RWPE1 (cell line): ENCODE results near the gene GPR183.
A peak's percentile ranks its signal among the peaks of the same experiment; 100 is the strongest.

Source experiments
- CTCF ChIA-PET: fragments of 350-600 bp; sonication (Branson Sonifier 250); formaldehyde crosslinking; extraction: SDS; loops from one replicate; lab custom pipeline; 2021; lab: Yijun Ruan, JAX
- POLR2A ChIA-PET: fragments of 400-600 bp; formaldehyde crosslinking; extraction: SDS; loops from one replicate; lab custom pipeline; 2020; ENCODE audit warnings: antibody characterized with exemption; ENCODE audit not compliant: low non-redundant PET; lab: Yijun Ruan, JAX
- DNase-seq: peaks from one replicate; pipeline ENCODE4 v3.0.0; 2012; ENCODE audit warnings: low spot score
- H3K27ac ChIP-seq: fragments of 450-650 bp; 2 replicates; pipeline ENCODE4 v1.5.1; 2017
- CTCF ChIP-seq: fragments of 450-650 bp; conservative IDR thresholded peaks from 2 replicates; pipeline ENCODE4 v1.5.1; 2017; ENCODE audit warnings: low read depth, mild to moderate bottlenecking

Gene GPR183

GRCh38 chr13:99287551-99287950, 19.6 kb downstream of the GPR183 start:
- no peak for TF ChIP-seq CTCF
- CTCF ChIA-PET, result no interaction called here
- H3K27ac ChIP-seq, result peak overlapping the region; percentile 81
- DNase-seq, result no peak
- POLR2A ChIA-PET, result no interaction called here

- TF ChIP-seq CTCF, result no peak
- ChIA-PET CTCF (no interaction called here), POLR2A (no interaction called here)
- DNase-seq, result no peak
- no peak overlapping the region for H3K27ac ChIP-seq
These were observed 21.6 kb downstream of the GPR183 start for GRCh38 chr13:99285432-99286182.

GRCh38 chr13:99282264-99283231, 24.7 kb downstream of the GPR183 start:
- no peak for DNase-seq
- POLR2A ChIA-PET, result no interaction called here
- TF ChIP-seq CTCF, result no peak
- H3K27ac ChIP-seq, result no peak overlapping the region
- CTCF ChIA-PET, result no interaction called here

- POLR2A ChIA-PET, result no interaction called here
- DNase-seq, result no peak
- no peak for TF ChIP-seq CTCF
- no peak overlapping the region for H3K27ac ChIP-seq
- CTCF ChIA-PET, result no interaction called here
These were observed 25.4 kb downstream of the GPR183 start for GRCh38 chr13:99281811-99282263.

GRCh38 chr13:99280166-99280565, 27.0 kb downstream of the GPR183 start:
- no peak overlapping the region for H3K27ac ChIP-seq
- no peak for TF ChIP-seq CTCF
- no peak for DNase-seq
- CTCF ChIA-PET, result interaction anchor here (0.5 kb wide), 1 partner anchor 104 kb away, joined by 6 read pairs; no protein-coding TSS in a partner anchor
- POLR2A ChIA-PET, result no interaction called here

- DNase-seq, result no peak
- TF ChIP-seq CTCF, result no peak
- CTCF ChIA-PET, result interaction anchor here (0.5 kb wide), 1 partner anchor 103 kb away, joined by 6 read pairs; no protein-coding TSS in a partner anchor
- POLR2A ChIA-PET, result interaction anchor here (0.5 kb wide), 1 partner anchor 104 kb away, joined by 5 read pairs; no protein-coding TSS in a partner anchor
- no peak overlapping the region for H3K27ac ChIP-seq
These were observed 27.6 kb downstream of the GPR183 start for GRCh38 chr13:99279637-99280036.
